Ovary (tissue), 3 donors: ENCODE measurements around the gene DOCK4.

Experiments
- CTCF ChIP-seq, 3 donors: fragments of 450-650 bp in 2 of 3; fragments of 200-600 bp in 1 of 3; IDR thresholded peaks; one replicate each; pipeline versions ENCODE4 v1.5.1 to v1.8.0; 2016 to 2022; ENCODE audit warnings: antibody characterized with exemption in 3 of 3, mild to moderate bottlenecking in 1 of 3
- POLR2A ChIP-seq: fragments of 450-650 bp; IDR thresholded peaks from one replicate; pipeline ENCODE4 v1.6.1; 2017; ENCODE audit warnings: antibody characterized with exemption, mild to moderate bottlenecking, moderate library complexity
- donor health status: DM: no; HTN: no; CAD: no.

- TF ChIP-seq POLR2A: no peak
- no peak for TF ChIP-seq CTCF (IDR thresholded peaks at IDR 0.05)
Measured at GRCh38 chr7:111920329-111920728, 285.9 kb downstream of the DOCK4 start.
